Endometrium (tissue), 2 donors: Measurements from ENCODE around the gene IKZF2.
A peak's percentile ranks its signal among the peaks of the same experiment; 100 is the strongest.
"Not testable (repeated sequence)": the region's sequence is repeated elsewhere in the genome, so short reads cannot be mapped to it uniquely, and the experiment has no call there.

Source experiments
- FAIRE-seq: peaks from 2 replicates; lab custom pipeline; 2012; peaks lifted over from hg19 to GRCh38; lab: Jason Lieb, UNC
- donor health status: control.
- donor health status: control.

The IKZF2 gene

GRCh38 chr2:213032607-213033006, 118.8 kb downstream of the IKZF2 start:
- FAIRE-seq = no peak

- FAIRE-seq = no peak
These were observed 128.4 kb downstream of the IKZF2 start for GRCh38 chr2:213022987-213023386.

DNA sequence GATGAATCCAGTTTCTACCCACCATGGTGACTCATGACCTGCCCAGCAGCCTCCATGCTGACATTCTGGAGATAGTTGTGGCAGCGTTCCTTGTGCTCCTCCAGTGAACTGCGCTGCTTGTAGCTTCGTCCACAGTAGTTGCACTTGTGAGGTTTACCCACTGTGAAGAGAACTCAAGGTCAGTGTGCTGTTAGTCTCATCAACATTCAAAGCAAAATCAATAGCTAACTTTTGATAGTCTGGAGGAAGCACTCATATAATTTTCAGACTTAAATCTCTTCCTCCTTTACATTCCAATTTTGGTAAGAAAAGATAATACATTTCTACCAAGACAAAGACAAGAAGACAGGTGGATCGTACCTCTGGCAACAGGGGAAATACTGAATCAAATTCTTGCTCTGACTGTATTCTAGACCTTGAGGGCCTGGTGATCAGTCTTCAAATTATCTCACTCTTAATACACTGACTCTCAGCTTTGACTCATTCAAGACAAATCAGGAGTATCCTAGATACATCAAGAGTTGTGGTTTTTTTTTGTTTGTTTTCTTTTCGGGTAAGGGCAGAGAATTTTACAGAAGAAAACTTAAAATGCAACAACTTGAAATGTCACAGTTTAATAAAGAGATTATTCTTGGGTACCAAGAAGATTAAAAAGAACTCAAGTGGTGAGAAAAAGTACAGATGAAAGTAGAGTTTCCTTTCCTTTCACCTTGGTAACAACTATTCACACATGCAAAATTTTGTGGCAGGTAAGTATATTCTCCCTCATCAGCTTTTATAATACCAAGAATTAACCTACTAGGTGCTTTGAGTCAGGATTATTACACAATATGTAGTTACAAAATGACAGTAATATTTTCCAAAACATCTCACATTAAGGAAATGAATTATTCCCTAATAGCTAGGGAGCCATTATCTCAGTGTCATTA, 129.2 kb downstream of the IKZF2 start:
- no peak for FAIRE-seq

GRCh38 chr2:213020913-213021312, 130.5 kb downstream of the IKZF2 start:
- FAIRE-seq = not testable (repeated sequence)

DNA sequence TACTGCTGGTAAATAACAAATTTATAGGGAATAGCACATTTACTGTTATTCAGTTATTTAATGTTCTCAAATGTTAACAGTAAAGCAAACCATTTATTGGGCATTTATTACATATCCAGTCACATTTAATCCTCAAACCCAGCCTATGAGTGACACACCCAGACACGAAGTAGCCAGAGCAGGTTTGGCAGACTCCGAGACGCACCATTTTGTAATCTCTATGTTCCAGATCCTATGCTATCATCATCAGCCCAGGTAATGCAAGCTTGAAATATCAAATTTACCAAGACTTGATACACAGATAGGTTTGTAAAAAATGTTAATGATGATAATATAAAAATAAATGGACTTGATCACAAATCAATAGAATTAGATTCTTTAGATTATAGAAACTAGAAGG, 131.1 kb downstream of the IKZF2 start:
- no peak for FAIRE-seq

DNA sequence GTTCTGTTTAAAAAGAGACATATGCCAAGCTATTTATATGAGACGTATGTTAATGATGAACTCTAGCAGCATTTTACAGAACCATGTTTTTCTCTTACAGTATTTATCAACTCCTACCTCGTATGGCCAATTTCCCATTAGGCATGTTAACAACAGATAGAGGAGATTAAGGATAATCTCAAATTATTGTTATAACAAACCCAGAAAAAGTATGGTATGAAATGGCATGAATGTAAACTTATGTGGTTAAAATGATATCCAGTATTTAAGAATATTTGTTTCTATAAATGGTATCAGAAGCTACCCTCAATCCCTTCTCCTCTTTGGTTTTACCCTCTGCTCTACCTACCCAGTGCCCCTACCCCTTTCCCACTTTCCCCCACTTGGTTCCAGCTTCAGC, 132.0 kb downstream of the IKZF2 start:
- no peak for FAIRE-seq

DNA sequence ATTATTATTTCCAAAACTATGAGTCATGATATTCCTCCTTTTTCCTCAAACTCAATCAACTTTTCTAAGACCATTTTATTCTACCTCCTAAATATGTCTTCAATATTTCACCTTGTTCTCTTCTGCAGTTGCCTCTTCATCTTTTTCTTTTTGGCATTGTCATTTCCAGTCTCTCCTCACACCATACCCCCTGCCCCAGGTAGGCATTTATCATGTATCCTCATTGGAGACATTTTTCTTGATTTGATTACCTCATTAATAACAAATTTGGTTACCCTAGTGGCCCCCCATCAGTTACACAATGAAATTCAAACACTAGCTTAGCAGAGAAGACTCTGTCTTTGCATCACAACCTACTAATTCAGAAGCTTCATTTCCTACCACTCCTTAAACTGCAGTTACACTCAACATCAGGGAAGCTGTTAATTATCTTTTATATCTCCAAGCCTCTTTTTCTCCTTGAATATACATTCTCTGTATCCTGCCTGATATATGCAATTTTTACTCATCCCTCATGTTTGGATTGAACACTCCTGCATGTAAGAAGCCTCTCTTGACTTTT, 133.0 kb downstream of the IKZF2 start:
- FAIRE-seq = no peak

DNA sequence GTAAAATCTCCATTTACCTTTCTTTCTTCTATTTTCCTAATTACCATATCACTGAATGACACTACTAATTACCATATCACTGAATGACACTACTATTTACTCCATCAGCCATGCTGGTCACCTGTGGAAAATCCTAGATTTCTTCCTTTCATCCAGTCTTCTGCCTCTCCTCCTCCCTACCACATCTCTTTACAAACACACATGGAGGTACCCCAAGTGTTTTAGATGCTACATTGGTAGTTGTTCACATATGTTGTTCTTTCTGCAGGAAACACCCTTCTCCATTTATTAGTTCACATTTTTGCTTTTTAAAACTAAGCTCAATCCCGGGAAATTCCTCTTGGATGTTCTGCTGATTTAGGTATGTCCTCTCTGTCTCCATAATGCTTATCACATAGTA, 134.0 kb downstream of the IKZF2 start:
- FAIRE-seq = no peak

DNA sequence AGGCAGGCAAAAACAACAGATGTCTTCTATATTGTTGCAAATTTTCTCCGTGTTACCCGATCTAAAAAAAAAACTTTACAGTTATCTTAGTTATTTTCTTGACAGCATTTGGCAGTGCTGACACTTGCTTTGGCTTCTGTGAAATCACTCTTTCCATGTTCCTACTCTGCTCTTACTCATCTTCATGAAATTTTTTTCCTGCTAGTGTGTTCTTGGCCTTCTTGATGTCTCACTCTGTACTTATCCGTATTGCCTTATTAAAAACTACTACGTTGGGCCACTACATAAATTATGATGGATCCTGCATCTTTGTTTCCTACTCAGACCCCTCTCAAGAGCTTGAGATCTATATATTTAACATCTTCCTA, 134.4 kb downstream of the IKZF2 start:
- no peak for FAIRE-seq

DNA sequence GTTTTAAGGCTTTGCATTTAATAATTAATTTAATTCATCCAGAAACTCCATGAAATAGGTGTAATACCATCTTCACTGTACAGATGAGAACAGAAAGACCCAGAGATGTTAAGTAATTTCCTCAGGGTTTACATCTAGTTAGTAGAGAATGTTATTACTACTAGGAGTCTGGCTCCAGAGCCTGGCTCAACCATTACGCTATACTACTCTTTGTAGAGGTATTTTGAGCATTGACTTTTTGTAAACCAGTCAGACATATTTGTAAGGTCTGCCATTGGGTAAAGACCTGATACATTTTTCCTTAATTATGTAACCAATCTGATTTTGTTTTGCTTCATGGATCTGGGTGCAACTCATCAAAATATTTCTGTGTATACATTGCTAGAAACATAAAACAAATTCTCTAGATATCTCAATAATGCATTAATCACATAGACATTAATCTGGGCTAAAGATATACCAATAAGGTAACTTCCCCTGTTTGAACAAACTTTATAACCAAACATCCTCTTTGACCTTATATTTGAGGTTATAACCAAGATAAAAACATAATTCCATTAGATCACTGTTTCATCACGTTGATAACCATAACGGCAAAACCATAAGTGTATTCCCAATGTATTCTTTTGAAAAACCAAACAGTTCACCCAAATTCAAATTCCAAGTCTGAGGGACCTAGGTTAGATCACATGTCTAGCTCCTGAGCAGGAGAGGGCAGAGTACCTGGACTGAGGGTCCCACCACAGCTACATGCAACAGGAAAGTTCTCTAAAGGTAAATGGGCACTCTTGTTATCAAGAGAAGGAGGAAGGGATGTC, 135.0 kb downstream of the IKZF2 start:
- no peak for FAIRE-seq

- no peak for FAIRE-seq
These were observed 135.8 kb downstream of the IKZF2 start for GRCh38 chr2:213015387-213016165.

GRCh38 chr2:213013979-213014378, 137.4 kb downstream of the IKZF2 start:
- FAIRE-seq = no peak

DNA sequence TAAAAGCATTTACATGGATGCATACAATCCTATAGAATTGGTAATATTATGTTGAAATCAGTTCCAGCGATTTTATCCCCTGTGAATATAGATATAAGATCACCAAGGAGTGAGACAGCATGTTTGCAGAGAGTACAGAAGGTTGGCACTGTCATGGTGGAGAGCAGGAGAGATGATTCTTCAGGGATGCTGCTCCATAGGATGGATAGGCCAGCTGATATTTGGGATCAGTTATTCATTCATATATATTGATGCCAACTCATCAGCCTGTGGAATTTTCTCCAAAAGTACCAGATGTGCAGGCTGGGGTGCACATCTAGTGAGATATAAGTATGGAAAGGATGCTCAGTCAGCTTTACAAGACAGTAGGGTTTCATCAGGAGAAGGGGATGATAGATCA, 139.9 kb downstream of the IKZF2 start:
- no peak for FAIRE-seq

- FAIRE-seq = no peak
These were observed 141.2 kb downstream of the IKZF2 start for GRCh38 chr2:213010106-213010779.

DNA sequence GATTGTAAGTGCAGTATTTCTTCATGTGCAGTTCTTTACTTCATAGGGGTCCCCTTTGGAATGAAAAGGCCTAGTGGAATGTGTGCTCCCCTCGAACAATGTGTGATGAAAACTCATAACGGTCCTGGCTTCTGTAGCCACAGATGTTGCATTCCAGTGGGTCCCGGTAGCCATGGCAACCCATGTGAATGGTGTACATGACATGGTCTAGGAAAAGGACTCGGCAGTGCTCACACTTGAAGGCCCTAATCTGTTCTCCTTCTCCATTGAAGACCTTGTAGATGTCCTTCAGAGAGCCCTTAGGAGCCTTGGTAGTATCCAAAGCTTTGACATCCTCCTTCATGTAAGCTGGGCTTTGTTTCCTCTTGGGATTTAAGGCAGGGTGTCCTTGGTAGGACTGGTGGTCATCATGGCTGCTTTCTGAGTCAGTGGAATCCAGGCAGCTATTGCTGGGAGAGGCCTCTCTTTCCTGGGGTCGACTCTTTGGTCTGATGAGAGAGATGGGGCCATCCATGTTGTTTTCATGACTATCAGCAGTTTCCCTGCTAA, 144.0 kb downstream of the IKZF2 start:
- no peak for FAIRE-seq

DNA sequence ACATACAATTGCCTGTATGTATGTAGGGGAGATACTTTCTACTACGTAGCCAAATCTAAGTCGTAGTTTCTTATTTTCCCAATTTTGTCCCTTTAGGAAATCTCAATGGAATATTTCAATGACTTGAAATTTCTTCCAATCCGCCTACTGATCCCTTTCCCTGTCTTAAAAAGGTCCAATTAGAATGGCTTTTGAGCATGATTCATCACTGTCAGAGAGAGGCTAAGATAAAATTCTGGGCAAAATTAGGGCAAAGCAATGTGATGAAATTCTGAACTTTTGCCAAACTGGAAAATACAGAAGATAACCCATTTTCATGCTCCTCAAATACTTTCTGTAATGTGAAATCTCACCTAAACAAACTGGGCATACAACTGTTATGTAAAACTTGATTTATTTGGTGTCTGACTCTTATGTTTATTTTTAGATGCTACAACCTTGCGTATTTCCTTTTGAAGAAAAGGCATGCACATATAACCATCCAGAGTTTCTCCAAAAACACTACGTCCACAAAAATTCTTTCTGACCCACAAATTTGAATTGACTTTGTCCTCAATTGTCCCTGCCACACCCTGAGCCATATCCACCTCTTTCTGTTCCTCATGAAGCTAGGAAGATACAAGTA, 147.1 kb downstream of the IKZF2 start:
- FAIRE-seq = no peak

DNA sequence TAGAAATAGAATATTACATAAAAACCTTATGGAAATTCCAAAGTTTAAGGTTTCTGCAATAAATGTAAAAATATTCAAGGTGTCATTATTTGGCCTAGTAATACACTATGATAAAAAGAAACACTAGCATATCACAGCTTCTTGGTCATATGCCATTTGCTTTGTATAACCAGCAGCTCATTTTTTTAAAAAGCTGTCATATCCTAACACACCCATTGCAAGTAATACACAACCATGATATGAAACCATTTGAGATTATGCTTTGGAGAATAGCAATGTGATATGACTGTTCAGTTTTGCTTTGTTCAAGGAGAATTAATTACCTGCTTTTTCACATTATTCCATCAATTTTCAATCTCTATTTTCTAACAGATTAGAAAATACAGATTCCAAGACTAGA, 149.0 kb downstream of the IKZF2 start:
- no peak for FAIRE-seq

DNA sequence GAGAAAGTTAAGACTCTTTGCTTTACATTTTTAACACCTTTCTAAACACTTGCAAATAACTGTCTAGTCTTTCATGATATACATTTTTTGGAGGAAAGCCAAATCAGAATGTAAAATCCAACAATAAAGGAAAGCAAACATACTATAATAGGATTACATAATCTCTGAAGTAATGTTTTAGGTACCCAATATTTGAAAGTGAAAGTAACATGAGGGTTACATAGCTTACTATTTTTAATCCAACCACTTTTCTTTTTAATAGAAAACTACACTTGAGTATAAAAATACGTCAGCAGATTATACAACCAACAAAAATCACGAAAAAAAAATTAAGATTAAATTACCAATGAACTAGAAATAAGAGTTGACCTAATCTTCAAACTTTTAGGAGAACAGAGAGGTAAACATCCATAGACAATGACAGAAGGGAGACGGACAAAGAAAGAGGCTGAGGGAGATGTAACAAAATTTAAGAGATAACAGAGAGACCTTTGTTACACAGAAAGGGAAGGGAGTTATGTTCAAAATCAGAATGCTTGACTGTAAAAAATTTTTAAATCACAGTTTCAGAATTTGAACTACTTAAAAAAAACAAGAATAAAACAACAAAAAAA, 150.0 kb downstream of the IKZF2 start:
- peak; percentile 12 for FAIRE-seq

- FAIRE-seq = no peak
These were observed 152.6 kb downstream of the IKZF2 start for GRCh38 chr2:212998626-212999359.
